ENCODE results near the gene ST3GAL3.

Gene ST3GAL3

GRCh38 chr1:43786960-43787359, 79.6 kb downstream of the ST3GAL3 start:
- DNase-seq (ENCODE audit: low spot score), result no peak

GRCh38 chr1:43789604-43790550, 82.5 kb downstream of the ST3GAL3 start:
- DNase-seq (ENCODE audit: low spot score), result no peak

GRCh38 chr1:43791243-43791642, 83.9 kb downstream of the ST3GAL3 start:
- no peak for DNase-seq (ENCODE audit: low spot score)

DNA sequence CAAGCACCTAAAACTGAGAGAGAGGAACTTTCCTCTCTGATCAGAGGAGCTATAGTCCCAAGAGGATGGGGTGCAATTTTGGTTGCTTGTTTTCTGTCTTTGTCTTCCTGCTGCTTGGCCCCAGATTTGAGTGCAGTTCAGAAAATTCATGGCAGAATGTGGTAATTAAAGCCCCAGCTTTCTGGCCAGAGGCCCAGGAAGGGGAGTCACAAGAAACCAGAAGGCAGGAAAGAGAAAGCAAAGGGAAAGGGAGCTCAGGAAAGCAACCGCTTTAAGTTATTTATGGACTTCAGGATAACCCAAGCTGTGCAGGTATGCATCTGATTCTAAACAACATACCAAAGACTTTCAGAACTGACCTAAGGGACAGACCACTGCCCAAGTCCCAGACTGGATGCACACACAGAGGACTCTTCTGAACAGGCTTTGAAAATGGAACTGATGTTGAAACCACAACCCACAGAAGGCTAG, 88.8 kb downstream of the ST3GAL3 start:
- DNase-seq (ENCODE audit: low spot score), result no peak

GRCh38 chr1:43797891-43798290, 90.6 kb downstream of the ST3GAL3 start:
- DNase-seq (ENCODE audit: low spot score), result no peak

DNA sequence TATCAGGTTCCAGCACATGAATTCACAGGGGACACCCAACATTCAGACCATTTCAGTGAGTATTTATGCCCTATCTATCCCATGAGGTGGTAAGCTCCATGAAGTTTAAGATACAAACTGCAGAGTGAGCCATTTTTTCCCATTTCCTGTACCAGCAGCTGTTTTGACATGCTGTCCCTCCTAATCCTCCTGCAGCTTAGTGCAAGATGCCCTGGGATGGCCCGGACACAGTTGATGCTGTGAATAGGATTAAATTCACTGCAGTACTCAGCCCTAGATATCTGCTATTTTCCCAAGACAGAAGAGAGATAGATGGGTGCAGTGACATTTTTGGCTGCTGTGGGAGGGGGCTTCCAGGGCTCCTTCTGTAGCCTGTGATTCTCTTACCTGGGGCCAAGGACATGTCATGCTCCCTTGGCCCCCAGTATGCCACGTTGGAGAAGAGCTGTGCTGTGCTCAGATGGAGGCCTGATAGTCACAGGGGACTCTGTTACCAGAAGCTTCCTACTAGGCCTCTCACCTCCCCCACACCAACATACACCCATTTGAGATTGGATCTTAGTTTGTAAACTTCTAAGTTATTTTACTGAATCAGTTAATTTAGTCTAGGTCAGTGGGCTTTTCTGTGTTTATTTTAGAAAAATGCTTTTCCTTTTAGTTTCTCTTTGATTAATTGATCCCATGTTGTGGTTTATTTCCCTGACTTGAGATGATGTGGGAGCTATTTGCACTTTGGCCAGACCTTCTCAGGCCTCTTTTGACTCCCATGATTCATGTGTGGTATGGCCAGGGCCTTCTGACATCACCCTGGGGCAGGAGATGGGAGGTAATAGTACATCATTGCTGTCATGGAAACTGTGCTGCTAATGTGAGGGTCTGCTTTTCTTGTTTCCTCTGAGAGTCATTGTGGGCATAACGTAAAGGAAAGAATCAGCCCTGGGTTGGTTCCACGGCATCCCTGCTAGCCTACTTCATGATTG, 92.6 kb downstream of the ST3GAL3 start:
- DNase-seq (ENCODE audit: low spot score), result peak; percentile 78

GRCh38 chr1:43800771-43801170, 93.4 kb downstream of the ST3GAL3 start:
- no peak for DNase-seq (ENCODE audit: low spot score)

GRCh38 chr1:43801203-43801602, 93.9 kb downstream of the ST3GAL3 start:
- DNase-seq (ENCODE audit: low spot score), result no peak

- no peak for DNase-seq (ENCODE audit: low spot score)
These were observed 95.1 kb downstream of the ST3GAL3 start for GRCh38 chr1:43802356-43802980.

DNA sequence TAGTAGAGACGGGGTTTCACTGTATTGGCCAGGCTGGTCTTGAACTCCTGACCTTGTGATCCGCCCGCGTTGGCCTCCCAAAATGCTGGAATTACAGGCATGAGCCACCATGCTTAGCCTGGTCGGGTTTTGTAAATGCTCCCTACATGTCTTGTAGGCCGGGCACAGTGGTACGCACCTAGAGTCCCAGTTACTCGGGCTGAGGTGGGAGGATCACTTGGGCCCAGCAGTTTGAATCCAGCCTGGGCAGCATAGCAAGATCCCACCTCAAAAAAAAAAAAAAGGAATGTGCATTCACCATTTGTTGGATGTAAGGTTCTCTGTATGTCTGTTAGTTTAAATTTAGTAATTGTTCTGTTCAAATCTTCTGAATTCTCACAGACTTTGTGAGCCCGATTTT, 95.8 kb downstream of the ST3GAL3 start:
- no peak for DNase-seq (ENCODE audit: low spot score)

DNA sequence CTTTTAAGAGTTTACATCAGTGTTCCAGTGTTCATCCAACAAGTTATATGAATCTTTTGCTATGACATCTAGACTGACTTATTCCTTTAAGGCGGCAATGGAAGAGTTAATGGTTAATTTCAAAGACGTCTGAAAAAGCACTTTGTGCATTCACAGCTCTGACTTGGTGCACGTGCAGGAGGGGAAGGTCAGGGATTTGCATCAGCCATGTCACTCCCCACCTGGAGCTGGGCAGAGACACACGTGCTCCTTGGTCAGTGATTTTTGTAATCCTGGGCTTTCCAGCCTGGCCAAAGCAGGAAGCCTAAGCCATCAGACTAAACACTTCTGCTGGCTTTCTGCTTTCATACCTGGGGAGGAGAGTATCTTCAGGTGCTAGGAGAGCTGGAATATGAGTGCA, 96.3 kb downstream of the ST3GAL3 start:
- DNase-seq (ENCODE audit: low spot score), result no peak

DNA sequence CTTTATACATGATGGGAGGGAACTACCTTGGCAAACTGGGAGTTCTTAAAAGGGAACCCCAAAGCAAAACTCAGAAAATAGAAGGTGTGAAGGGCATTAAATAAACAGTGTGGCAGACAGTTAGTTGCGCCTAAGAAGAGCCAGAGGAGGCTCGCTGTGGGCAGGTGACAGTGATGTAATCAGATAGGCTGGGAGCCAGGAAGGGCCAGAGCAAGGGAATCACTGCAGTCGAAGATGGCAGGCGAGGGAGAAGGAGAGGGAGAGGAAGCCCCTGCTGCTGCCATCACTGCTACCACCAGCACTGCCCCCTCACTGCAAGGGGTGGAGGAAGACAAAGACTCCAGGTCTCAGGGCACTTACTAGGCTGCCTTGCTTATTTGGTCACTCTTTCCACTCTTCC, 97.2 kb downstream of the ST3GAL3 start:
- DNase-seq (ENCODE audit: low spot score), result no peak

DNA sequence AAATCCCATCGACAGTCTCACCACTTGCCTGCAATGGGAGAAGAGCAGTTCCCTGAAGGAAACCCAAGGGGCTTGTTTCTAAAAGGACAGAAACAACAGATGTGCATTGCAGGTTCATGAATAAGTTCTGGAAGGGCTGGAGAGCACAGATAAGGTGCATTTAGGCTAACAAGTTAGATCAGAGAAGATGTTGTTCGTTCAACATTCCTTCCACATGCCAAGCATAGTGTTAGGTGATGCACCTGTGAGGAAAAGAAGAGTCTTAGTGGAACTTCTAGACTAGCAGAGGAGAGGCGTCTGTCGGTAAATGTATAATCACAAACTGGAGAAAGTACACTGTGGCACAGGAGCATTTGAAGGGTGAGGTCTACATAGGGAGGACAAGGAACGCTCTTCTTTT, 98.0 kb downstream of the ST3GAL3 start:
- DNase-seq (ENCODE audit: low spot score), result no peak

DNA sequence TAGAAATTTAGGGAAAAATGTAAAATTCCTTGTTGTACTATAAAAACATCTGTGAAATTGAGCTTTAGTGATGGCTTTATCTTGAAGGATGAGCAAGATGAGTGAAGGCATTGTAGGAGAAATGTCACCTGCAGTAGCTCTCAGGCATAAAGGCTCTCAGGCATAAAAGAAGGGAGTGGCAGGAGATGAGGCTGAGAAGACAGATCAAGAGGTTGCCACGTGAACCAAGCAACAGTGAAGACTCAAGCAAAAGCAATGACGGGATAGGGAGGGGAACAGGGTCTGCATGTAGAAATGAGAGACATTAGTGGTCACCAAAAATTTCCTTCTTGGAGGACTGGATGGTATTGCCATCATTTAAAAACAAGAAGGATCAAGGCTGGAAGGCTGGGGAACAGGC, 98.8 kb downstream of the ST3GAL3 start:
- no peak for DNase-seq (ENCODE audit: low spot score)

DNA sequence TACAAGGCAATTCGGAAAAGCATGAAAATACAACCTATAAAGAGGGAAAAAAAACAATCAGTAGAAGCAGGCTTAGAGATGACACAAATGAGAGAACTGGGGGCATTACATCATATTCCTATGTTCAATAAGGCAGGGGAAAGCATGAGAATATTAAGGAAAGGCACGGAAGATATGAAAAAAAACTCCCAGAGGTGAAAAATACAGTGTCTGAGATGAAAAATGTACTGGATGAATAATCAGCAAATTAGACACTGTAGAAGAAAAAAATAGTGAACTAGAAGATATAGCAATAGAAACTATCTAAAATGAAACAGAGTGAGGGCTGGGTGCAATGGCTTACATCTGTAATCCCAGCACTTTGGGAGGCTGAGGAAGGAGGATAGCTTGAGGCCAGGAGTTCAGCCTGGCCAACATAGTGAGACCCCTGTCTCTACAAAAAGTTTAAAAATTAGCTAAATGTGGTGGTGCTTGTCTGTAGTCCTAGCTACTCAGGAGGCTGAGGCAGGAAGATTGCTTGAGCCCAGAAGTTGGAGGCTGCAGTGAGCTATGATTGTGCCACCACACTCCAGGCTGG, 101.8 kb downstream of the ST3GAL3 start:
- no peak for DNase-seq (ENCODE audit: low spot score)

DNA sequence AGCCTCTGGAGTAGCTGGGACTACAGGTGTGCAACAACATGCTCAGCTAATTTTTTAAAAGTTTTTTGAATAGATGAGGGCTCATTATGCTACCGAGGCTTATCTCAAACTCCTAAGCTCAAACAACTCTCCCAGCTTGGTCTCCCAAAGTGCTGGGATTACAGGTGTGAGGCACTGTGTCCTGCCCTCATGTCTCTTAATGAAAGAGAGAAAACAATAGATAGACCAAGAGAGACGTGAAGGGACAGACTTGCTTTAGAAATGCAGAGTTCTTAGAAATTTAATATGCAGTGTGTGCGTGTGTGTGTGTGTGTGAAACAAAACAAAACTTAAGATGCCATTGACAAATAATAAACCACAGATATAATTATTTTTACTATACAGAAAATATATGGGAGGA, 105.2 kb downstream of the ST3GAL3 start:
- DNase-seq (ENCODE audit: low spot score), result no peak

DNA sequence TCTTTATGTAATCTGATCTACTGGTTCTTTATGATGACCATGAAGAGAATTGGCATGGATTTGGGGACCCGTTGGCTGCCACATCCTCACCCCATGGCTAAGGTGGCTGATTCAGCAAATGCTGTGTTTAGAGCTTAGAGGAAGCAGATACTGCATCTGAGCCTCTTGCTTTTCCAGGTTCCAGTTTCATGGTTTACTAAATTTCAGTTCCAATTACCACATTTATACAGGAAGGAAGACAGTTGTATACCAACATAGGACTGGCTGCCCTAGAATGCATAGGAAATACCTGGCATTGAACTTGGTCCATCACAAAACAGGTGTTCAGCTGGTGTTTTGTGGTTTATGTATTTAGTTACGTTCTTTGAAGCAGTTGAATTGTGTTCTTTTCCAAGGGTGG, 107.1 kb downstream of the ST3GAL3 start:
- DNase-seq (ENCODE audit: low spot score), result no peak

DNA sequence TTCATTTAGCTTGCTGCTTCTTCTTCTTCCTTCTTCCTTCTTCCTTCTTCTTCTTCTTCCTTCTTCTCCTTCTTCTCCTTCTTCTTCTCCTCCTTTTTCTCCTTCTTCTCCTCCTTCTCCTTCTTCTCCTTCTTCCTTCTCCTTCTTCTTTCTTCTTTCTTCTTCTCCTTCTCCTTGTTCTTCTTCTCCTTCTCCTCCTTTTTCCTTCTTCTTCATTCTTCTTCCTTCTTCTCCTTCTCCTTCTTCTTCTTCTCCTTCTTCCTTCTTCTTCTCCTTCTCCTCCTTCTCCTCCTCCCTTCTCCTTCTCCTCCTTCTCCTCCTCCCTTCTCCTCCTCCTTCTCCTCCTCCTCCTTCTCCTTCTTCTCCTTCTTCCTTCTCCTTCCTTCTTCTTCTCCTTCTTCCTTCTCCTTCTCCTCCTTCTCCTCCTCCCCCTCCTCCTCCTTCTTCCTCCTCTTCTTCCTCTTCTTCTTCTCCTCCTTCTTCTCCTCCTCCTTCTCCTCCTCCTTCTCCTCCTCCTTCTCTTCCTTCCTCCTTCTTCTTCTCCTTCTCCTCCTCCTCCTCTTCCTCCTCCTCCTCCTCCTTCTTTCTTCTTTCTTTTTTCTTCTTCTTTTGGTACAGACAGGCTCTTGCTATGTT, 110.1 kb downstream of the ST3GAL3 start:
- DNase-seq (ENCODE audit: low spot score), result no peak

GRCh38 chr1:43818691-43819090, 111.4 kb downstream of the ST3GAL3 start:
- no peak for DNase-seq (ENCODE audit: low spot score)

GRCh38 chr1:43819357-43819756, 112.0 kb downstream of the ST3GAL3 start:
- DNase-seq (ENCODE audit: low spot score), result no peak

DNA sequence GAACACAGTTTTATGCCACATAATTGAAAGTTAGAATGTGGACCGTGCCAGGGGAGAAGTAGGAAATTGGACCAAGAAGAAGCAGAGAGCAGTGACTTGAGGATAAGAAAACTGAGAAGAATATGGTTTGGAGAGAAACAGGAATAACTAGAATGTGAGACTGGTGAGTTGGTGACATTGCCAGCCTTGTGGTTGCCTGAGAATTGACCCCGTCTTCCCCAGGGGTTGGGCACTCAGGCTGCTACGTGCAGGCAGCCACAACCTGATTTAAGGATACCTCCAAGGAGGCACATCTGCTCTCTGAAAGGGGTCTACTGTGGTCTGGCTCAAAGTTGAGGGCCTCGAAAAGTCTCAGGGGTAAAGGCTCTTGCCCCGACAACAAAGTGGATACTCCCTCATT, 114.1 kb downstream of the ST3GAL3 start:
- no peak for DNase-seq (ENCODE audit: low spot score)
